CD4-positive, alpha-beta T cell treated with Interleukin-6 for 4 hours (primary cell): Measurements from ENCODE around the gene EFCAB8.
"Not testable (repeated sequence)": the region's sequence is repeated elsewhere in the genome, so short reads cannot be mapped to it uniquely, and the experiment has no call there.

Experiments
- DNase-seq: peaks from one replicate; pipeline ENCODE4 v3.0.0-alpha.2; 2020; ENCODE audit warnings: mixed read lengths

EFCAB8 gene

DNA sequence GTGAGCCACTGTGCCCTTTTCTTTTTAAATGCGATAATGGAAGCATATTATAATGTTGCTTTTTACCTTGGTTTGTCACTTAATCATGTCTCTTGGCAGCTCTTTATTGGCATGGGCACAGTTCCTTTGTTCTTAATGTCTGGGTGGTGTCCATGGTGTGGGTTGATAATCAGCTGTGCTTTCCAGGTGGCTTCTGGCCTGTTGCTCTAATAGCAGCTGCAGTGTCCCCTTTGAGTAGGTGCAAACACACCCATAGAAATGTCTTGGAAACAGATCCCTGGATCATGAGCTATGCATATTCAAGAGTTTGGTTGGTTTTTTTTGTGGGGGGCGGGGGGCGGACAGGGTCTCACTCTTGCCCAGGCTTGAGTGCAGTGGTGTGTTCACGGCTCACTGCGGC is 29.9 kb downstream of the EFCAB8 start:
- DNase-seq: no peak

DNA sequence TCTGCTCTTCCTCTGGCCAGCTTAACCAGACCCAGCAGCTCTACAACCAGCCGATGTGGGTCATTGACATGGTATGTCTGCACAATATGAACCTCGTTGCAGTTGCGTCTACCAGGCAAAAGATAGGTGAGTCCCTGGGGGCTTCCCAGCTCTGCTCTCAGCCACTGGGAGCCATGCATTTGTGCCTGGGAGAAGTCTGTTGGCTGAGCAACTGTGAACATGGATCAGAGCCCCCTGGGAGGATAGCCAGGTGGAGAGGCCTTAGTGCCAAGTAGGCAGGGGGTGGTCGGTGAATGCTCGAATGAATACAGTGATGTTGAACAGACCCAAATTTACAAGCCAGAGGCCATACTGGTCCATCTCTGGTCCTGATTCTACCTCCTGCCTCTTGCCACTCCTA is 30.6 kb downstream of the EFCAB8 start:
- no peak for DNase-seq

DNA sequence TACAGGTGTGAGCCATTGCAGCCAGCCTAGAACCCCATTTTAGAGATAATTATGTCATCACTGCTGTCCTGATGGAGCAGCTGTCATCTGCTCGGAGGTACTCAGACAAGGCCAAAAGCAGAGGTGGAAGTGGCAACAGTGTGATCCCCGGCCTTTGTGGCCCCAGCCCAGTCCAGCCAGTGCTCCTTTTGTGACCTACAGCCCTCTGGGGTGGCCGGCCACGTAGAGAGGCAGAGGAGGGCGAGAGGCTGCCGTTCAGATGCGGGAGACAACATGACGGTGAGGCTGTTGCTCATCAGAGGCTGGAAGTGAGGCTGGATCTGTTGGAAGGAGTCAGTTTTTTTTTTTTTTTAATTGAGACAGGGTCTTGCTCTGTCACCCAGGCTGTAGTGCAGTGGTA is 32.8 kb downstream of the EFCAB8 start:
- no peak for DNase-seq

DNA sequence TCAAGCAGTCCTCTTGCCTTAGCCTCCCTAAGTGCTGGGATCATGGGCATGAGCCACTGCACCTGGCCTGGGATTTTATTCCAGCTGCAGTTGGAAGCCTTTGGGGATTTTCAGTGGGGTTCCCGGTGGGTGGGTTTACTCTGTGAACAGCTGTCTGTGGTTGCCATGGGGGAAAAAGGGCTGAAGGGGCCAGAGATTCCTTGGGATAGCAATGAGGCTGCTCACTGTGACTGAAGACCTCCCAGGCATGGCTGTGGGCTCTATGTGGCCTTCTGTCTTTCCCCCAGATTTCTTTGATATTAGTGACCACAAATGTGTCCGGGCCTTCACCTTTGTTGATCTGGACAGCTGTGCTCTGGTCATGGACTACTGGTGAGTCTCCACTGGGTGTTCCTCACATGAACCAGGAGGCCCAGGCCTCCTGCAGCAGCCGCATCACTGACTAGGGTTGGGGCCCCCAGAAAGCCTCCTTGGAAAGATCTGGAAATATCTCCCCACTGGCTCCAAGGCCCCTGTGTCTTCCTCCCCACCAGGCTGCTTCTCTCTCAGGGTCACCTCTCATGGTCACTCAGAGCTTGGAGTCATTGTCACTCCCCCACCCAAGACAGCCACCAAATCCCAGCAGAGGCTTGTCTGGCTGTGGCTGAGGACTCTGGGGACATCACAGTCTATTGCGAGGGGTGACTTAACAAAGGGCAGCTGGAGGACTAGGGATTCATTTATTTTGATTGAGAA is 33.4 kb downstream of the EFCAB8 start:
- no peak for DNase-seq

DNA sequence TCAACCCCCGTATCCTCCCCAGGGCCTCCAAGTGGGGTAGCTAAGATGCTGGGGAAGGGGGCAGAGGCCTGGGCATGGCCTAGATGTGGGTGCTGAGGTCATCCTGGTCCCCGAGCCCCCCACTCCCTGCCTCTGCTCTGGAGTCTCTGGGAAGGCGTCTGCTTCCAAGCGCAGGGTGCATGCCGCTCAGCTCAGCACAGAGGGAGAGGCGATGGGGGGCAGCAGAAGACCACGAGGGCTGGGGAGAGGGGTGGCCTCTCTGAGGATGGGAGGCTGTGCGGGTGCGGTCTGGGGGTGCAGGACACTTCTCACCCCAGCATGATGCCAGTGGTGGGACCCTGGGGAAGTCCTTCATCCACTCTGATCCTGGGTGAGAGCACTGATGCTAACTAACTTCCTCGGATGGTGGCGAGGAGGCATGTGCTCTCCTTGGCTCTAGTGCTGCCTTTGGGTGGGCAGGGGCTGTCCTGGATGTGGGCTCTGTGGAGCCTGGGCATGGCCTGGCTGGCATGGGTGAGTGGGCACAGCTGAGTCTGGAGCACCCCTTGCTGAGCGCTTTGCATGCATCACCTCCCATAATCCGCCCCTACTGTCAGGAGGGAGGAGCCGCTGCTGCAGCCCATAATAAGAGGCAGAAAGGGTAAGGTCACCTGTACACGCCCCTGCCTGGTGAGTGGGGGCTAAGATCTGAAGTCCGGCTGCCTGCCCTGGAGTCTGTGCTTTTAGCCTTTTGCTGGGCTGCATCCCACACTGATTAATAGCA is 34.7 kb downstream of the EFCAB8 start:
- no peak for DNase-seq

- no peak for DNase-seq
Measured at GRCh38 chr20:32894026-32894483, 35.3 kb downstream of the EFCAB8 start.

GRCh38 chr20:32894711-32895355 is 36.1 kb downstream of the EFCAB8 start:
- DNase-seq: no peak

GRCh38 chr20:32896521-32897280 is 38.0 kb downstream of the EFCAB8 start:
- DNase-seq: no peak

- DNase-seq: no peak
Measured at GRCh38 chr20:32898729-32899128, 40.0 kb downstream of the EFCAB8 start.

GRCh38 chr20:32902456-32903420 is 44.0 kb downstream of the EFCAB8 start:
- peak; percentile 80 for DNase-seq

GRCh38 chr20:32903666-32904175 is 45.0 kb downstream of the EFCAB8 start:
- no peak for DNase-seq

DNA sequence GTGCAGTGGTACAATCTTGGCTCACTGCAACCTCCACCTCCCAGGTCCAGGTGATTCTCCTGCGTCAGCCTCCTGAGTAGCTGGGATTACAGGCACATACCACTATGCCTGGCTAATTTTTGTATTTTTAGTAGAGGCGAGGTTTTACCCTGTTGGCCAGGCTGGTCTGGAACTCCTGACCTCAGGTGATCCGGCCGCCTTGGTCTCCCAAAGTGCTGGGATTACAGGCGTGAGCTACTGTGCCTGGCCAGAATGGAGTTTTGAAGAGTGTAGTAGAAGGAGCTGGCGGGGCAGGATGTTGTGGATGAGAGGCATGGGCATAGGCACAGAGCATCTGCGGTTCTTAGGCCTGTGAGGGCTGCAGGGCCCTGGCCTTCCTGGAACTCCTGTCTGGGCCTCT is 46.0 kb downstream of the EFCAB8 start:
- DNase-seq: not testable (repeated sequence)

GRCh38 chr20:32906200-32906599 is 47.5 kb downstream of the EFCAB8 start:
- peak; percentile 32 for DNase-seq

GRCh38 chr20:32906871-32907495 is 48.3 kb downstream of the EFCAB8 start:
- no peak for DNase-seq

- DNase-seq: no peak
Measured at GRCh38 chr20:32907886-32908285, 49.2 kb downstream of the EFCAB8 start.

DNA sequence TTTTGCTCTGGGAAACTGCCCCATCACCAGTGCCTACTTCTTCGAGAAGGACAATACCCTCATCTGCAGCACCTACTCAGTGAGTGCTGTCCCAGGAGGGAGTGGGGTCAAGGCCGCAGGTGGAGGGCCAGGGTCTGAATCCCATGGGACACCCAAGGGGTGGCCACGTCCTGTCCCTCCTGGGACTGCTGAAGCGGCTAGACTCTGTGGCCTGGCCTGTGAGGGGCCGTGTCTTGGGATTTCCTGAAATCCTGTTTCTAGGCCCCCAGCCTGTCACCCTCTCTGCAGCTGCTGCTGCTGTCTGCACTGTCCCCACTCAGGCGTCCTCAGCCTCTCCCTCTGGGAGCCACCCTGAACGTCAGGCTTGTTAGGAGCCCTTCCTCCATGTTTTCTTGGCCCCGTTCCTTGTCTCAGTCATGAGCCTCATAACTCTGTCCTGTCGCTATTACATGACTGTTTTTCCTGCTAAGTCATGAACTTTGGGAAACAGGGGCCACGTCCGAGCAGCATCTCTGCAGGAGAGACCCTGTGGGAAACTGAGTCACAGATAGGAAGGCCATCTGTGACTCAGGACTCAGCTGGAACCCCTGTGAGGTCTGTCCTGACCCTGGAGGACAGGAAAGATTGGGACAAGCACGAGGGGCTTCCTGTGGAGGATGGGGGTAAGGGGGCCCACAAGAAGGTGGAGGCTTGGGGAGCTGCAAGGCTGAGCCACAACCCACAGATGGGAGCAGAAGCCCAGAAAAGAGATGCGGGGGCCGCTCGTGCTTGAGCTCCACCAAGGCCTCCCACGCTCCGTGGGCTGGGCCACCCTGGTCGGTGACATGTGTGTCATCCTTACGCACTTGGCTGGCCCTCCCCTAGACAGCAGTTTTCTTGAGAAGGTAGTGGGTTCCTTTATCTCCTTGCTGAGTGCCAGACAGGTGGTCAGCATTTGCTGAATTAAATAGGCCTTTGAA is 49.9 kb downstream of the EFCAB8 start:
- peak; percentile 20 for DNase-seq

DNA sequence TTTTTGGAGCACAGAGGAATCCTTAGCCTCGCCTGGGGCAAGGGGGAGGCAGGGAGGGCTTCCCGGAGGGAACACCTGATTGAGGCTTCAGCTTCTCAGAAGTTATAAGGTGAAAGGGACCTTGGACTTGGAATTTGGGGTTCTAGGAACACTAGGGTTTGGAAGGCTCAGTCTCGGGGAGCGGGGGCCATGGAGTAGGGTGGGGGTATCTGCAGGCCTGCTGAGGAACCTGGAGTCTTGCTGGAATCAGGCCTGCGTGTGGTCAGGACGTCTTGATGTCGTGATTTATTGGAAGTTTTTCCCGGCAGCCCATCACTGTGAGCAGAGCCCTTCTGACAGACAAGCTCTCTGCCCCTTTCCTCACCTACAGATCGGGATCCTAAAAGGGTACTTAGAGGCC is 50.7 kb downstream of the EFCAB8 start:
- DNase-seq: no peak

DNA sequence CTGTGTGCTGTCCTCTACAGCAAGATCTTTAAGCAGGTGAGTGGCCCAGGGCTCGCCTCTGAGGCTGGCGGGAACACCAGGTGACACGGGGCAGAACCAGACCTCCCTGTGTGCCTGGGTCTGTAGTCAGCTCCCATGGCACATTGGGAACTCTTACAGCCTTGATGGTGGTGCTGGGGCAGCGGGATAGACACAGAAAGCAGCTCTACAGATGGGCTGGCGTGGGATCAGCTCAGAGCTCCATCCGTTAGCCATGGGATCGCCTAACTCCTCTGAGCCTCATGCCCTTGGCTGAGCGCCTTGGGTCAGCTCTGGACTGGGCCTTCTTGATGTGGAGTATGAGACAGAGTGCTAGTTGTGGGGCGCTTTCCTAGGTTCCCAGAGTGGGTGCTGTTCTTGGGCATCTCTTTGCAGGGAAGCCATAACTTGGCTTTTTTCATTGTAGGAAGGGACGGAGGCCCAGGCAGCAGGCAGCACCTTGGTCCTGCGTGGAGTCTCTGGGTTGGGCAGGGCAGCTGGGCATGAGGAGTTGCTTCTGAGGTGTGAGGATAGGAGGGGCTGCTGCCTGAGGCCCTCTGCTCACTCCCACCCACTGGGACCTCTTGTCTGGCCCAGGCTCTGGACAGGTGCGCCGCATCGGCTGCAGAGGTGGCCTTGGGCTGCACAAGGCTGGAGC is 51.3 kb downstream of the EFCAB8 start:
- DNase-seq: no peak

DNA sequence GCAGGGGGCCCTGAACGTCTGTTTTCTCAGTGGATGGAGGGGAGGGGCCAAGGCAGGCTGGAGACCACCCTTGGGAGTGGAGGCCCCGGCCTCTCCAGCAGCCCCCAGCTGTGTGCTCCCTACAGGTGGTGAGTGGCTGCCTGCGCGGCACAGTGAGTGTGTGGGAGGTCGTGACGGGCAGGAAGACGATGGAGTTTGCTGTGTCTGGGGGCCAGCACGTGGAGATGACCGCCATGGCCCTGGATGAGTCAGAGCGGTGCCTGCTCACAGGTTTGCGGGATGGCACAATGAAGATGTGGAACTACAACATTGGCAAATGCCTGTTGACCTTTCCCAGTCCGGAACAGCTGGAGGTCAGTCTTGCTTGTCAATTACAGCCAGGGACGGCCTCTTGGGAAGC is 52.6 kb downstream of the EFCAB8 start:
- no peak for DNase-seq
